CD14-positive monocyte (primary cell): ENCODE data around the gene TFPI. TPM values are rescaled to one million over a fixed set of nuclear protein-coding genes. Genes with fewer than 3 reads are reported as not detected.

Experiments
- DNase-seq, 3 donors: peaks; one replicate each; pipeline ENCODE4 v3.0.0-alpha.2; 2011 to 2022
- H2AFZ ChIP-seq: 2 replicates; pipeline ENCODE4 v1.6.0; 2012; ENCODE audit warnings: mild to moderate bottlenecking, low read depth, low read length, inconsistent platforms; ENCODE audit not compliant: insufficient read depth, poor library complexity, severe bottlenecking
- H3K27ac ChIP-seq, 2 donors: 1 replicate in 1 of 2; 2 replicates in 1 of 2; pipeline ENCODE4 v1.5.1; 2012 to 2013; ENCODE audit warnings: low read length in 2 of 2, control low read depth in 1 of 2, inconsistent platforms in 1 of 2, low read depth in 1 of 2, mild to moderate bottlenecking in 1 of 2
- H3K27me3 ChIP-seq, 2 donors: one replicate each; pipeline versions ENCODE4 v1.6.0 to v1.6.1; 2011 to 2013; ENCODE audit warnings: low read length in 2 of 2; ENCODE audit not compliant: control insufficient read depth in 2 of 2, insufficient read depth in 2 of 2
- H3K36me3 ChIP-seq, 2 donors: replicated peaks in 1 of 2; 1 replicate in 1 of 2; 2 replicates in 1 of 2; pipeline versions ENCODE4 v1.5.1 to v1.6.1; 2012 to 2013; ENCODE audit warnings: low read length in 2 of 2, control low read depth in 1 of 2, inconsistent platforms in 1 of 2, mild to moderate bottlenecking in 1 of 2; ENCODE audit not compliant: insufficient read depth in 2 of 2, control insufficient read depth in 1 of 2
- H3K4me1 ChIP-seq, 2 donors: 1 replicate in 1 of 2; 2 replicates in 1 of 2; pipeline versions ENCODE4 v1.5.1 to v1.6.1; 2012 to 2013; ENCODE audit warnings: low read length in 2 of 2, control low read depth in 1 of 2, inconsistent platforms in 1 of 2, mild to moderate bottlenecking in 1 of 2, moderate library complexity in 1 of 2; ENCODE audit not compliant: insufficient read depth in 2 of 2, control insufficient read depth in 1 of 2
- H3K4me2 ChIP-seq: replicated peaks from 2 replicates; pipeline ENCODE3; 2012; ENCODE audit warnings: low read length, moderate library complexity, mild to moderate bottlenecking; ENCODE audit not compliant: poor library complexity, severe bottlenecking; ENCODE audit errors: extremely low read depth
- H3K4me3 ChIP-seq, 3 experiments: fragments of 200-600 bp in 1 of 3; sonication (generic) in 1 of 3; replicated peaks in 1 of 3; 1 replicate in 2 of 3; 2 replicates in 1 of 3; pipeline ENCODE4 v1.5.1; 2011 to 2013; ENCODE audit warnings: low read length in 3 of 3, mild to moderate bottlenecking in 3 of 3, control low read depth in 2 of 3, low read depth in 2 of 3, inconsistent platforms in 1 of 3, moderate library complexity in 1 of 3
- H3K79me2 ChIP-seq: 2 replicates; pipeline ENCODE4 v1.6.0; 2012; ENCODE audit warnings: mild to moderate bottlenecking, control low read depth, inconsistent platforms, low read length, moderate library complexity; ENCODE audit not compliant: insufficient read depth
- H3K9ac ChIP-seq: 2 replicates; pipeline ENCODE4 v1.6.0; 2017; ENCODE audit warnings: low read length, mild to moderate bottlenecking; ENCODE audit not compliant: insufficient read depth, poor library complexity, severe bottlenecking
- H3K9me3 ChIP-seq, 2 donors: replicated peaks in 1 of 2; 1 replicate in 1 of 2; 2 replicates in 1 of 2; pipeline versions ENCODE4 v1.5.1 to v1.6.1; 2012 to 2013; ENCODE audit warnings: low read length in 2 of 2, control low read depth in 1 of 2; ENCODE audit not compliant: control insufficient read depth in 1 of 2, insufficient read depth in 1 of 2
- H4K20me1 ChIP-seq: 2 replicates; pipeline ENCODE4 v1.6.0; 2012; ENCODE audit warnings: mild to moderate bottlenecking, low read length, control low read depth, moderate library complexity; ENCODE audit not compliant: insufficient read depth
- H3K27ac Mint-ChIP-seq, 7 donors: one replicate each; pipeline ENCODE4 v1.8.0; 2020; ENCODE audit warnings: mild to moderate bottlenecking in 7 of 7, mixed read lengths in 7 of 7, moderate library complexity in 6 of 7, inconsistent platforms in 2 of 7
- H3K27me3 Mint-ChIP-seq, 3 donors: one replicate each; pipeline ENCODE4 v1.8.0; 2021 to 2022; ENCODE audit warnings: low read depth in 3 of 3, mild to moderate bottlenecking in 3 of 3, mixed read lengths in 3 of 3, moderate library complexity in 3 of 3, inconsistent platforms in 1 of 3
- H3K36me3 Mint-ChIP-seq, 2 donors: one replicate each; pipeline ENCODE4 v1.8.0; 2020; ENCODE audit warnings: mixed read lengths in 2 of 2, inconsistent platforms in 1 of 2, mild to moderate bottlenecking in 1 of 2
- H3K4me1 Mint-ChIP-seq: one replicate; pipeline ENCODE4 v1.8.0; 2020; ENCODE audit warnings: mild to moderate bottlenecking, mixed read lengths
- H3K4me3 Mint-ChIP-seq, 2 donors: one replicate each; pipeline ENCODE4 v1.8.0; 2020; ENCODE audit warnings: mild to moderate bottlenecking in 2 of 2, mixed read lengths in 2 of 2, moderate library complexity in 1 of 2
- H3K9me3 Mint-ChIP-seq, 7 donors: one replicate each; pipeline ENCODE4 v1.8.0; 2020 to 2022; ENCODE audit warnings: mixed read lengths in 7 of 7, mild to moderate bottlenecking in 6 of 7, moderate library complexity in 6 of 7, inconsistent platforms in 2 of 7
- WGBS: methylation state at CpG from one replicate; pipeline ENCODE4 v1.1.5; 2013; ENCODE audit warnings: missing lambda C conversion rate; ENCODE audit not compliant: insufficient coverage; 5-methylcytosine and 5-hydroxymethylcytosine counted together
- intact Hi-C, 2 donors: fragments of 100-400 bp; cut with micrococcal nuclease; formaldehyde crosslinking; loops; one replicate each; pipeline versions ENCODE4 v1.15.0 to v1.15.1; 2023
- polyA plus RNA-seq, 3 donors: library from polyadenylated mRNA; depleted of rRNA in 1 of 3; unstranded in 2 of 3; stranded (reverse) in 1 of 3; fragments of 300-500 nt in 2 of 3; fragments of >200 nt in 1 of 3; fragmentation: Illumina TruSeq in 2 of 3; gene quantifications; 1 replicate in 2 of 3; 2 replicates in 1 of 3; pipeline ENCODE4 v1.2.3, GENCODE V29; 2012 to 2021
- TF ChIP-seq, protein P1 (sequence below): fragments of 200-600 bp; IDR thresholded peaks from one replicate; pipeline ENCODE4 v1.8.0; 2022; ENCODE audit warnings: antibody characterized with exemption, mild to moderate bottlenecking

The TFPI gene
- polyA plus RNA-seq, 3 donors: 0.46 TPM; not detected in 2

DNA sequence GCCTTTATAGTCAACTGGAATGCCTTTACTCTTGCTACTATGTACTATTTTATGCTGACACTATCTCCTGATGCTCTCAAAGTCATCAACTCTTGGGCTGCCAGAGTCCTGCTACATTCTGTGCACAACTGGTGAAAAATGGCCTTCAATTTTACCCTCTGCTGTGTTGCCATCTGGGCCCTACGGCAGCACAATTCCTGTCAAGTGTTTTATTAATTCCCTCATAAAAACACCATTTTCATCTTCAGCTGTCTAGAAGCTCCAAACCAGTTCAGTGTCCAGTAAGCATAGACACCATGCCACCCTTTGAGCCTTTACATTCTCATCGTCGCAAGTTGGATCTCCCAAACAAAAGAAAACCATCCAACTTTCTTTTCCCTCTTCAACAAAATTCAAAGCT, 132.7 kb downstream of the TFPI start:
- Histone ChIP-seq H2AFZ (no peak overlapping the region), H3K9ac (no peak overlapping the region), H3K4me3 (no peak overlapping the region), H3K9me3 (no peaks in the 10 kb centered on the region), H3K36me3 (no peaks in the 10 kb centered on the region), H3K79me2 (no peaks in the 10 kb centered on the region), H3K4me2 (no peak overlapping the region), H3K4me1 (peaks cover 18 to 31% of the 10 kb centered on the region in 2 donors), H3K27me3 (no peaks in the 10 kb centered on the region), H4K20me1 (no peaks in the 10 kb centered on the region), H3K27ac (peak overlapping the region in 1 of 2 donors; percentile 63)
- H3K27ac Mint-ChIP-seq: peak overlapping the region in 3 of 7 donors; percentile 18 to 72 (median 38)
- 100% methylated on average over 1 of the region's 3 CpGs for WGBS
- TF ChIP-seq, protein P1, sequence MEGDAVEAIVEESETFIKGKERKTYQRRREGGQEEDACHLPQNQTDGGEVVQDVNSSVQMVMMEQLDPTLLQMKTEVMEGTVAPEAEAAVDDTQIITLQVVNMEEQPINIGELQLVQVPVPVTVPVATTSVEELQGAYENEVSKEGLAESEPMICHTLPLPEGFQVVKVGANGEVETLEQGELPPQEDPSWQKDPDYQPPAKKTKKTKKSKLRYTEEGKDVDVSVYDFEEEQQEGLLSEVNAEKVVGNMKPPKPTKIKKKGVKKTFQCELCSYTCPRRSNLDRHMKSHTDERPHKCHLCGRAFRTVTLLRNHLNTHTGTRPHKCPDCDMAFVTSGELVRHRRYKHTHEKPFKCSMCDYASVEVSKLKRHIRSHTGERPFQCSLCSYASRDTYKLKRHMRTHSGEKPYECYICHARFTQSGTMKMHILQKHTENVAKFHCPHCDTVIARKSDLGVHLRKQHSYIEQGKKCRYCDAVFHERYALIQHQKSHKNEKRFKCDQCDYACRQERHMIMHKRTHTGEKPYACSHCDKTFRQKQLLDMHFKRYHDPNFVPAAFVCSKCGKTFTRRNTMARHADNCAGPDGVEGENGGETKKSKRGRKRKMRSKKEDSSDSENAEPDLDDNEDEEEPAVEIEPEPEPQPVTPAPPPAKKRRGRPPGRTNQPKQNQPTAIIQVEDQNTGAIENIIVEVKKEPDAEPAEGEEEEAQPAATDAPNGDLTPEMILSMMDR: no peak
- DNase-seq: no peak
- H3K36me3 Mint-ChIP-seq: peaks cover 0 to 6% of the 10 kb centered on the region in 2 donors
- H3K4me3 Mint-ChIP-seq: no peak overlapping the region
- intact Hi-C loops: no loop called here
- no peaks in the 10 kb centered on the region for H3K27me3 Mint-ChIP-seq
- H3K4me1 Mint-ChIP-seq: peaks cover 27% of the 10 kb centered on the region
- H3K9me3 Mint-ChIP-seq: peaks cover 0 to 3% (median 0%) of the 10 kb centered on the region in 7 donors

GRCh38 chr2:187419808-187420207, 134.4 kb downstream of the TFPI start:
- TF ChIP-seq, protein P1: no peak
- Mint-ChIP-seq H3K4me3 (no peak overlapping the region), H3K9me3 (peaks cover 0 to 3% (median 0%) of the 10 kb centered on the region in 7 donors), H3K36me3 (peaks cover 2 to 6% of the 10 kb centered on the region in 2 donors), H3K27ac (no peak overlapping the region), H3K4me1 (peaks cover 29% of the 10 kb centered on the region), H3K27me3 (no peaks in the 10 kb centered on the region)
- Histone ChIP-seq H3K4me2 (no peak overlapping the region), H3K4me3 (no peak overlapping the region), H3K4me1 (peaks cover 18 to 31% of the 10 kb centered on the region in 2 donors), H3K79me2 (no peaks in the 10 kb centered on the region), H2AFZ (no peak overlapping the region), H4K20me1 (no peaks in the 10 kb centered on the region), H3K27me3 (no peaks in the 10 kb centered on the region), H3K9ac (no peak overlapping the region), H3K36me3 (no peaks in the 10 kb centered on the region), H3K27ac (no peak overlapping the region), H3K9me3 (no peaks in the 10 kb centered on the region)
- no CpG with 5 or more reads among the region's 1 CpG for WGBS
- no peak for DNase-seq
- intact Hi-C loops: no loop called here
